Activated CD4-positive, alpha-beta memory T cell treated with anti-CD3 and anti-CD28 coated beads for 36 hours (primary cell): ENCODE results near the gene WDR53. TPM values are rescaled to one million over a fixed set of nuclear protein-coding genes. Genes with fewer than 3 reads are reported as not detected.
"Not testable (repeated sequence)": the region's sequence is repeated elsewhere in the genome, so short reads cannot be mapped to it uniquely, and the experiment has no call there.

ENCODE experiments used
- CTCF ChIA-PET: fragments of 350-600 bp; sonication (Branson Sonifier 250); formaldehyde crosslinking; loops from one replicate; lab custom pipeline; 2021; ENCODE audit warnings: antibody characterized with exemption, inconsistent platforms; lab: Charles Lee
- POLR2A ChIA-PET: fragments of 350-600 bp; sonication (Branson Sonifier 250); formaldehyde crosslinking; loops from one replicate; lab custom pipeline; 2021; ENCODE audit warnings: antibody characterized with exemption; lab: Charles Lee
- DNase-seq: peaks from one replicate; pipeline ENCODE4 v3.0.0-alpha.2; 2020
- H3K27ac Mint-ChIP-seq: one replicate; pipeline ENCODE4 v1.8.0; 2021; ENCODE audit warnings: mixed read lengths
- H3K27me3 Mint-ChIP-seq: one replicate; pipeline ENCODE4 v1.8.0; 2021; ENCODE audit warnings: mixed read lengths
- H3K36me3 Mint-ChIP-seq: one replicate; pipeline ENCODE4 v1.8.0; 2021; ENCODE audit warnings: mixed read lengths
- H3K4me1 Mint-ChIP-seq: one replicate; pipeline ENCODE4 v1.8.0; 2021; ENCODE audit warnings: low read depth, mixed read lengths
- H3K4me3 Mint-ChIP-seq: one replicate; pipeline ENCODE4 v1.8.0; 2021; ENCODE audit warnings: mild to moderate bottlenecking, mixed read lengths
- H3K9me3 Mint-ChIP-seq: one replicate; pipeline ENCODE4 v1.8.0; 2021; ENCODE audit warnings: mixed read lengths
- intact Hi-C: fragments of 100-400 bp; cut with micrococcal nuclease; formaldehyde crosslinking; loops from one replicate; pipeline ENCODE4 v1.15.1; 2023
- total RNA-seq, 2 experiments: library from RNA; stranded (reverse); gene quantifications; one replicate each; pipeline ENCODE4 v1.2.3, GENCODE V29; 2021

WDR53 gene
- total RNA-seq, 2 experiments from 2014 or later, result 20.9 to 24.1 TPM

- Mint-ChIP-seq H3K36me3 (no peaks in the 10 kb centered on the region), H3K9me3 (no peaks in the 10 kb centered on the region), H3K27me3 (peaks cover 10% of the 10 kb centered on the region), H3K4me1 (peaks cover 17% of the 10 kb centered on the region), H3K4me3 (no peak overlapping the region), H3K27ac (no peak overlapping the region)
- POLR2A ChIA-PET, result no interaction called here
- intact Hi-C loops, result loop anchor here (10.0 kb wide), 2 partner anchors 204 to 344 kb away; partner anchors contain the start of gene NCBP2
- CTCF ChIA-PET, result interaction anchor here (1.0 kb wide), 1 partner anchor 84 kb away, joined by 3 read pairs; no protein-coding TSS in a partner anchor
- DNase-seq, result no peak
Observed at GRCh38 chr3:196600359-196600758, 32.0 kb upstream of the WDR53 start.

- CTCF ChIA-PET, result no interaction called here
Observed at GRCh38 chr3:196599734-196600128, 31.4 kb upstream of the WDR53 start.

GRCh38 chr3:196597971-196598733 lies 29.8 kb upstream of the WDR53 start:
- CTCF ChIA-PET, result interaction anchor here (0.7 to 2.8 kb wide), 10 partner anchors 11 to 270 kb away, joined by 3 to 22 read pairs (median 4); partner anchors contain the start of genes FBXO45, SENP5 and WDR53
- H3K27ac Mint-ChIP-seq, H3K36me3 Mint-ChIP-seq, intact Hi-C loops, H3K27me3 Mint-ChIP-seq, H3K4me1 Mint-ChIP-seq, H3K9me3 Mint-ChIP-seq: not testable (repeated sequence)
- peak overlapping the region; percentile 81 for H3K4me3 Mint-ChIP-seq
- POLR2A ChIA-PET, result interaction anchor here (0.7 to 1.3 kb wide), 3 partner anchors 29 to 114 kb away, joined by 3 to 5 read pairs (median 3); partner anchors contain the start of genes CEP19, FBXO45, PIGX and WDR53
- DNase-seq, result peak; percentile 77

More at GRCh38 chr3:196599734-196600128, 31.4 kb upstream of the WDR53 start:
- intact Hi-C loops, result loop anchor here (10.0 kb wide), 2 partner anchors 205 to 345 kb away; partner anchors contain the start of gene NCBP2
- POLR2A ChIA-PET, result no interaction called here
- no peak overlapping the region for H3K4me3 Mint-ChIP-seq
- peaks cover 14% of the 10 kb centered on the region for H3K4me1 Mint-ChIP-seq
- peaks cover 10% of the 10 kb centered on the region for H3K27me3 Mint-ChIP-seq
- H3K9me3 Mint-ChIP-seq, result no peaks in the 10 kb centered on the region
- H3K36me3 Mint-ChIP-seq, result no peaks in the 10 kb centered on the region
- no peak overlapping the region for H3K27ac Mint-ChIP-seq
- no peak for DNase-seq

- DNase-seq, result no peak
- peaks cover 9% of the 10 kb centered on the region for H3K27me3 Mint-ChIP-seq
- H3K9me3 Mint-ChIP-seq, result no peaks in the 10 kb centered on the region
- intact Hi-C loops, result no loop called here
- peaks cover 10% of the 10 kb centered on the region for H3K4me1 Mint-ChIP-seq
- no peaks in the 10 kb centered on the region for H3K36me3 Mint-ChIP-seq
- POLR2A ChIA-PET, result interaction anchor here (0.7 kb wide), 1 partner anchor 12 kb away, joined by 3 read pairs; no protein-coding TSS in a partner anchor
- H3K4me3 Mint-ChIP-seq, result no peak overlapping the region
- CTCF ChIA-PET, result interaction anchor here (0.8 to 2.8 kb wide), 2 partner anchors 13 to 67 kb away, joined by 3 to 22 read pairs; no protein-coding TSS in a partner anchor
- no peak overlapping the region for H3K27ac Mint-ChIP-seq
Observed at GRCh38 chr3:196596355-196596754, 28.0 kb upstream of the WDR53 start.

GRCh38 chr3:196590279-196590678 lies 21.9 kb upstream of the WDR53 start:
- no peaks in the 10 kb centered on the region for H3K4me1 Mint-ChIP-seq
- H3K27me3 Mint-ChIP-seq, result no peaks in the 10 kb centered on the region
- H3K4me3 Mint-ChIP-seq, result no peak overlapping the region
- ChIA-PET CTCF (interaction anchor here (0.9 to 1.7 kb wide), 3 partner anchors 14 to 52 kb away, joined by 3 to 6 read pairs (median 3); no protein-coding TSS in a partner anchor), POLR2A (no interaction called here)
- intact Hi-C loops, result no loop called here
- no peaks in the 10 kb centered on the region for H3K9me3 Mint-ChIP-seq
- H3K36me3 Mint-ChIP-seq, result peaks cover 7% of the 10 kb centered on the region
- no peak overlapping the region for H3K27ac Mint-ChIP-seq
- no peak for DNase-seq

GRCh38 chr3:196585044-196585757 lies 16.8 kb upstream of the WDR53 start:
- Mint-ChIP-seq H3K36me3 (peaks cover 28% of the 10 kb centered on the region), H3K27ac (no peak overlapping the region), H3K9me3 (no peaks in the 10 kb centered on the region), H3K4me1 (peaks cover 4% of the 10 kb centered on the region), H3K27me3 (no peaks in the 10 kb centered on the region), H3K4me3 (no peak overlapping the region)
- ChIA-PET POLR2A (interaction anchor here (1.0 kb wide), 1 partner anchor 11 kb away, joined by 3 read pairs; no protein-coding TSS in a partner anchor), CTCF (interaction anchor here (1.2 kb wide), 1 partner anchor 57 kb away, joined by 3 read pairs; no protein-coding TSS in a partner anchor)
- intact Hi-C loops, result no loop called here
- DNase-seq, result no peak

GRCh38 chr3:196572389-196572788 lies 4.0 kb upstream of the WDR53 start:
- peaks cover 8% of the 10 kb centered on the region for H3K36me3 Mint-ChIP-seq
- intact Hi-C loops, result no loop called here
- no peak overlapping the region for H3K4me3 Mint-ChIP-seq
- no peaks in the 10 kb centered on the region for H3K27me3 Mint-ChIP-seq
- no peak for DNase-seq
- H3K9me3 Mint-ChIP-seq, result no peaks in the 10 kb centered on the region
- no peak overlapping the region for H3K27ac Mint-ChIP-seq
- H3K4me1 Mint-ChIP-seq, result peaks cover 30% of the 10 kb centered on the region
- ChIA-PET CTCF (no interaction called here), POLR2A (no interaction called here)

- POLR2A ChIA-PET, result interaction anchor here (0.6 kb wide), 1 partner anchor 18 kb away, joined by 3 read pairs; no protein-coding TSS in a partner anchor
- H3K4me3 Mint-ChIP-seq, H3K27me3 Mint-ChIP-seq, H3K27ac Mint-ChIP-seq, intact Hi-C loops, DNase-seq, H3K9me3 Mint-ChIP-seq: not testable (repeated sequence)
- CTCF ChIA-PET, result interaction anchor here (3.9 kb wide), 1 partner anchor 42 kb away, joined by 25 read pairs; no protein-coding TSS in a partner anchor
- H3K36me3 Mint-ChIP-seq, result peaks cover 12% of the 10 kb centered on the region
- peaks cover 36% of the 10 kb centered on the region for H3K4me1 Mint-ChIP-seq
Observed at GRCh38 chr3:196570332-196570731, 2.0 kb upstream of the WDR53 start.

GRCh38 chr3:196569003-196569516 lies 706 bp upstream of the WDR53 start:
- ChIA-PET CTCF (interaction anchor here (0.6 to 3.9 kb wide), 8 partner anchors 29 to 116 kb away, joined by 3 to 25 read pairs (median 4); no protein-coding TSS in a partner anchor), POLR2A (interaction anchor here (0.8 to 1.6 kb wide), 6 partner anchors 29 to 662 kb away, joined by 3 to 5 read pairs (median 4); partner anchors contain the start of genes NCBP2, NRROS, PAK2 and RNF168)
- intact Hi-C loops, result loop anchor here (2.0 to 5.0 kb wide), 6 partner anchors 42 to 297 kb away; partner anchors contain the start of genes PAK2 and UBXN7
- Mint-ChIP-seq H3K36me3 (peaks cover 16% of the 10 kb centered on the region), H3K4me3 (peak overlapping the region; percentile 97), H3K9me3 (no peaks in the 10 kb centered on the region), H3K27ac (peak overlapping the region; percentile 88), H3K27me3 (no peaks in the 10 kb centered on the region), H3K4me1 (peaks cover 39% of the 10 kb centered on the region)
- peak; percentile 69 for DNase-seq

GRCh38 chr3:196563721-196564225 lies 4.6 kb downstream of the WDR53 start:
- no peaks in the 10 kb centered on the region for H3K27me3 Mint-ChIP-seq
- H3K4me1 Mint-ChIP-seq, result peaks cover 54% of the 10 kb centered on the region
- peak overlapping the region; percentile 90 for H3K27ac Mint-ChIP-seq
- peaks cover 28% of the 10 kb centered on the region for H3K36me3 Mint-ChIP-seq
- peak overlapping the region; percentile 52 for H3K4me3 Mint-ChIP-seq
- CTCF ChIA-PET, result interaction anchor here (0.6 to 1.5 kb wide), 2 partner anchors 35 to 65 kb away, joined by 3 to 4 read pairs; no protein-coding TSS in a partner anchor
- intact Hi-C loops, result loop anchor here (1.0 kb wide), 1 partner anchor 26 kb away; no protein-coding TSS in a partner anchor
- peak; percentile 61 for DNase-seq
- POLR2A ChIA-PET, result no interaction called here
- no peaks in the 10 kb centered on the region for H3K9me3 Mint-ChIP-seq

- intact Hi-C loops, result no loop called here
- ChIA-PET POLR2A (no interaction called here), CTCF (interaction anchor here (0.6 kb wide), 1 partner anchor 170 kb away, joined by 4 read pairs; no protein-coding TSS in a partner anchor)
- Mint-ChIP-seq H3K27ac (no peak overlapping the region), H3K27me3 (no peaks in the 10 kb centered on the region), H3K36me3 (peaks cover 23% of the 10 kb centered on the region), H3K4me3 (no peak overlapping the region), H3K4me1 (peaks cover 38% of the 10 kb centered on the region), H3K9me3 (no peaks in the 10 kb centered on the region)
- DNase-seq, result no peak
Observed at GRCh38 chr3:196559826-196560225, 8.5 kb downstream of the WDR53 start.
